Nephron (organoid): ENCODE data around the gene ANKRD44.

ENCODE experiments used
- H3K27ac Mint-ChIP-seq, 3 experiments: 2 replicates each; pipeline ENCODE4 v1.8.0; 2020; ENCODE audit warnings: mixed read lengths in 3 of 3, mild to moderate bottlenecking in 2 of 3, moderate library complexity in 1 of 3
- H3K27me3 Mint-ChIP-seq: 2 replicates; pipeline ENCODE4 v1.8.0; 2021; ENCODE audit warnings: low read depth, mild to moderate bottlenecking, moderate library complexity, mixed read lengths
- H3K36me3 Mint-ChIP-seq: 2 replicates; pipeline ENCODE4 v1.8.0; 2020; ENCODE audit warnings: low read depth, mixed read lengths
- H3K4me1 Mint-ChIP-seq: 2 replicates; pipeline ENCODE4 v1.8.0; 2020; ENCODE audit warnings: mixed read lengths
- H3K4me3 Mint-ChIP-seq, 3 experiments: 2 replicates each; pipeline ENCODE4 v1.8.0; 2020; ENCODE audit warnings: mild to moderate bottlenecking in 3 of 3, mixed read lengths in 3 of 3, moderate library complexity in 2 of 3
- H3K9me3 Mint-ChIP-seq: 2 replicates; pipeline ENCODE4 v1.8.0; 2020; ENCODE audit warnings: mixed read lengths
- CTCF ChIP-seq, 3 experiments: fragments of 200-600 bp; sonication (generic); IDR thresholded peaks; one replicate each; pipeline ENCODE4 v1.5.0; 2021; ENCODE audit warnings: antibody characterized with exemption in 3 of 3; ENCODE audit not compliant: unreplicated experiment in 3 of 3

The ANKRD44 gene

GRCh38 chr2:197090742-197091367 lies 219.7 kb downstream of the ANKRD44 start:
- no peak for TF ChIP-seq CTCF (IDR thresholded peaks at IDR 0.05; ENCODE audit: unreplicated experiment in 3 of 3)
- Mint-ChIP-seq H3K4me1 (peaks cover 54% of the 10 kb centered on the region), H3K9me3 (no peaks in the 10 kb centered on the region), H3K4me3 (peak overlapping the region in 1 of 3 experiments; percentile 16), H3K36me3 (no peaks in the 10 kb centered on the region), H3K27me3 (no peaks in the 10 kb centered on the region), H3K27ac (peak overlapping the region; percentile 86 to 89 (median 87))

GRCh38 chr2:197089655-197090054 lies 220.9 kb downstream of the ANKRD44 start:
- no peaks in the 10 kb centered on the region for H3K36me3 Mint-ChIP-seq
- H3K4me3 Mint-ChIP-seq, result no peak overlapping the region
- no peaks in the 10 kb centered on the region for H3K9me3 Mint-ChIP-seq
- H3K4me1 Mint-ChIP-seq, result peaks cover 54% of the 10 kb centered on the region
- TF ChIP-seq CTCF (IDR thresholded peaks at IDR 0.05; ENCODE audit: unreplicated experiment in 3 of 3), result no peak
- no peaks in the 10 kb centered on the region for H3K27me3 Mint-ChIP-seq
- H3K27ac Mint-ChIP-seq, result peak overlapping the region; percentile 86 to 93 (median 89)

- H3K36me3 Mint-ChIP-seq, result no peaks in the 10 kb centered on the region
These were observed 221.9 kb downstream of the ANKRD44 start for GRCh38 chr2:197088694-197089093.

GRCh38 chr2:197086500-197086899 lies 224.1 kb downstream of the ANKRD44 start:
- Mint-ChIP-seq H3K4me3 (no peak overlapping the region), H3K27ac (peak overlapping the region; percentile 51 to 77 (median 63)), H3K36me3 (peaks cover 4% of the 10 kb centered on the region), H3K27me3 (no peaks in the 10 kb centered on the region), H3K4me1 (peaks cover 43% of the 10 kb centered on the region), H3K9me3 (no peaks in the 10 kb centered on the region)
- TF ChIP-seq CTCF (IDR thresholded peaks at IDR 0.05; ENCODE audit: unreplicated experiment in 3 of 3), result no peak

More at GRCh38 chr2:197088694-197089093, 221.9 kb downstream of the ANKRD44 start:
- Mint-ChIP-seq H3K4me1 (peaks cover 54% of the 10 kb centered on the region), H3K27me3 (no peaks in the 10 kb centered on the region), H3K9me3 (no peaks in the 10 kb centered on the region), H3K4me3 (peak overlapping the region in 2 of 3 experiments; percentile 11 to 18), H3K27ac (peak overlapping the region; percentile 86 to 93 (median 89))
- no peak for TF ChIP-seq CTCF (IDR thresholded peaks at IDR 0.05; ENCODE audit: unreplicated experiment in 3 of 3)

- H3K27ac Mint-ChIP-seq, result peak overlapping the region in 2 of 3 experiments; percentile 28 to 72
- peaks cover 44% of the 10 kb centered on the region for H3K4me1 Mint-ChIP-seq
- peaks cover 4% of the 10 kb centered on the region for H3K36me3 Mint-ChIP-seq
- no peaks in the 10 kb centered on the region for H3K9me3 Mint-ChIP-seq
- H3K27me3 Mint-ChIP-seq, result no peaks in the 10 kb centered on the region
- no peak for TF ChIP-seq CTCF (IDR thresholded peaks at IDR 0.05; ENCODE audit: unreplicated experiment in 3 of 3)
- H3K4me3 Mint-ChIP-seq, result no peak overlapping the region
These were observed 224.9 kb downstream of the ANKRD44 start for GRCh38 chr2:197085665-197086064.

GRCh38 chr2:197081294-197081693 lies 229.3 kb downstream of the ANKRD44 start:
- Mint-ChIP-seq H3K4me1 (peaks cover 31% of the 10 kb centered on the region), H3K27me3 (no peaks in the 10 kb centered on the region), H3K4me3 (no peak overlapping the region), H3K9me3 (no peaks in the 10 kb centered on the region), H3K27ac (peak overlapping the region in 1 of 3 experiments; percentile 58), H3K36me3 (peaks cover 12% of the 10 kb centered on the region)
- TF ChIP-seq CTCF (IDR thresholded peaks at IDR 0.05; ENCODE audit: unreplicated experiment in 3 of 3), result no peak
